Suppressor macrophage (primary cell): ENCODE data around the gene EEF1E1.
A peak's percentile ranks its signal among the peaks of the same experiment; 100 is the strongest.

Source experiments
- DNase-seq, 4 experiments: peaks; one replicate each; pipeline ENCODE4 v3.0.0-alpha.2; 2020 to 2022
- total RNA-seq, 17 experiments: gene quantifications; one replicate each; lab custom pipeline; 2026; ENCODE audit warnings: mixed read lengths in 6 of 17, inconsistent platforms in 3 of 17; lab: John Stamatoyannopoulos, UW

EEF1E1 gene
- 0.98 to 9.1 (median 4.6) reads per million in 17 experiments for total RNA-seq

GRCh38 chr6:8102122-8102958 is at the start of gene EEF1E1:
Gene EEF1E1 (minus strand): TSS chr6:8102548. CDS start chr6:8102521, 27 bp downstream.
- peak; percentile 91 to 96 (median 95) for DNase-seq

GRCh38 chr6:8149350-8149749 is 47.0 kb upstream of the EEF1E1 start:
- DNase-seq: no peak

- DNase-seq: no peak
Observed at GRCh38 chr6:8143945-8144344, 41.6 kb upstream of the EEF1E1 start.

- DNase-seq: no peak
Observed at GRCh38 chr6:8139451-8139850, 37.1 kb upstream of the EEF1E1 start.

GRCh38 chr6:8137529-8137939 is 35.2 kb upstream of the EEF1E1 start:
- no peak for DNase-seq

GRCh38 chr6:8135276-8135675 is 32.9 kb upstream of the EEF1E1 start:
- DNase-seq: no peak

- DNase-seq: no peak
Observed at GRCh38 chr6:8132130-8132529, 29.8 kb upstream of the EEF1E1 start.

- peak; percentile 65 to 77 (median 74) for DNase-seq
Observed at GRCh38 chr6:8131265-8131897, 29.0 kb upstream of the EEF1E1 start.

- DNase-seq: peak in 2 of 4 experiments; percentile 8 to 12
Observed at GRCh38 chr6:8130399-8130798, 28.1 kb upstream of the EEF1E1 start.

GRCh38 chr6:8123236-8123635 is 20.9 kb upstream of the EEF1E1 start:
- DNase-seq: no peak

- no peak for DNase-seq
Observed at GRCh38 chr6:8114956-8115355, 12.6 kb upstream of the EEF1E1 start.

- no peak for DNase-seq
Observed at GRCh38 chr6:8113131-8113654, 10.8 kb upstream of the EEF1E1 start.

- DNase-seq: no peak
Observed at GRCh38 chr6:8110725-8111124, 8.4 kb upstream of the EEF1E1 start.

- DNase-seq: no peak
Observed at GRCh38 chr6:8110117-8110721, 7.9 kb upstream of the EEF1E1 start.

GRCh38 chr6:8108759-8109539 is 6.6 kb upstream of the EEF1E1 start:
- DNase-seq: no peak

- no peak for DNase-seq
Observed at GRCh38 chr6:8108031-8108660, 5.8 kb upstream of the EEF1E1 start.

- DNase-seq: no peak
Observed at GRCh38 chr6:8105791-8106190, 3.4 kb upstream of the EEF1E1 start.

GRCh38 chr6:8103726-8104125 is 1.4 kb upstream of the EEF1E1 start:
- no peak for DNase-seq

GRCh38 chr6:8100159-8100854 is 2.0 kb downstream of the EEF1E1 start:
- no peak for DNase-seq

GRCh38 chr6:8090650-8091049 is 11.7 kb downstream of the EEF1E1 start:
- DNase-seq: no peak

- no peak for DNase-seq
Observed at GRCh38 chr6:8088886-8089285, 13.5 kb downstream of the EEF1E1 start.
